Activated T-cell treated with anti-CD3 and anti-CD28 coated beads for 24 hours (primary cell): ENCODE measurements around the gene MSLN.

ENCODE experiments used
- DNase-seq: peaks from one replicate; pipeline ENCODE4 v3.0.0-alpha.2; 2020; ENCODE audit warnings: low read depth

MSLN gene

GRCh38 chr16:793414-793813 lies 32.9 kb downstream of the MSLN start:
- DNase-seq, result no peak

- DNase-seq, result no peak
Observed at GRCh38 chr16:794091-794822, 33.7 kb downstream of the MSLN start.

GRCh38 chr16:794853-795466 lies 34.4 kb downstream of the MSLN start:
- no peak for DNase-seq

GRCh38 chr16:795580-796229 lies 35.2 kb downstream of the MSLN start:
- no peak for DNase-seq

GRCh38 chr16:796296-797119 lies 36.0 kb downstream of the MSLN start:
- DNase-seq, result no peak

GRCh38 chr16:797120-797420 lies 36.5 kb downstream of the MSLN start:
- no peak for DNase-seq

- DNase-seq, result no peak
Observed at GRCh38 chr16:797686-798085, 37.2 kb downstream of the MSLN start.

- DNase-seq, result no peak
Observed at GRCh38 chr16:798666-799065, 38.1 kb downstream of the MSLN start.

GRCh38 chr16:799111-799947 lies 38.8 kb downstream of the MSLN start:
- DNase-seq, result no peak

GRCh38 chr16:799948-800833 lies 39.7 kb downstream of the MSLN start, which contains the start of gene GNG13:
TSS of gene GNG13 (minus strand) at chr16:800734. CDS start at chr16:799077, 1,657 bp downstream.
- no peak for DNase-seq

GRCh38 chr16:800834-801511 lies 40.4 kb downstream of the MSLN start:
- DNase-seq, result no peak

- no peak for DNase-seq
Observed at GRCh38 chr16:801584-802363, 41.2 kb downstream of the MSLN start.

- DNase-seq, result no peak
Observed at GRCh38 chr16:802461-802860, 41.9 kb downstream of the MSLN start.

GRCh38 chr16:802914-803753 lies 42.6 kb downstream of the MSLN start:
- DNase-seq, result no peak

GRCh38 chr16:803754-804080 lies 43.2 kb downstream of the MSLN start:
- DNase-seq, result no peak

GRCh38 chr16:804193-805048 lies 43.9 kb downstream of the MSLN start:
- no peak for DNase-seq

- DNase-seq, result no peak
Observed at GRCh38 chr16:805474-805873, 44.9 kb downstream of the MSLN start.
